Urinary bladder (tissue), 4 donors: ENCODE results near the gene KLK14. TPM values are rescaled to one million over a fixed set of nuclear protein-coding genes. Genes with fewer than 3 reads are reported as not detected.

Source experiments
- DNase-seq: peaks from one replicate; pipeline ENCODE4 v3.0.0-alpha.2; 2015; ENCODE audit errors: extremely low spot score
- H3K27ac ChIP-seq: one replicate; pipeline ENCODE4 v1.5.1; 2013; ENCODE audit warnings: low read depth, mild to moderate bottlenecking, moderate library complexity
- H3K36me3 ChIP-seq: one replicate; pipeline ENCODE4 v1.6.1; 2013; ENCODE audit warnings: mild to moderate bottlenecking, moderate library complexity; ENCODE audit not compliant: insufficient read depth
- H3K4me1 ChIP-seq: one replicate; pipeline ENCODE4 v1.6.1; 2013; ENCODE audit warnings: mild to moderate bottlenecking, moderate library complexity; ENCODE audit not compliant: insufficient read depth
- H3K4me3 ChIP-seq: one replicate; pipeline ENCODE4 v1.5.1; 2013; ENCODE audit warnings: low read depth, low read length
- WGBS: extraction: QIAGEN DNeasy Blood & Tissue Kit; methylation state at CpG from one replicate; pipeline ENCODE4 v1.1.7; 2013; 5-methylcytosine and 5-hydroxymethylcytosine counted together
- polyA plus RNA-seq: library from polyadenylated mRNA; stranded (reverse); fragments of 200-250 nt; gene quantifications from one replicate; pipeline ENCODE4 v1.2.3, GENCODE V29; 2013
- total RNA-seq: library from RNA; depleted of rRNA; stranded (reverse); fragments of >200 nt; gene quantifications from one replicate; pipeline ENCODE4 v1.2.3, GENCODE V29; 2014
- donor health status: healthy with polysubstance abuse.
- donor health status: healthy.

KLK14 gene
- total and polyA plus RNA-seq, 2 donors, result 0.29 TPM; not detected in 1

DNA sequence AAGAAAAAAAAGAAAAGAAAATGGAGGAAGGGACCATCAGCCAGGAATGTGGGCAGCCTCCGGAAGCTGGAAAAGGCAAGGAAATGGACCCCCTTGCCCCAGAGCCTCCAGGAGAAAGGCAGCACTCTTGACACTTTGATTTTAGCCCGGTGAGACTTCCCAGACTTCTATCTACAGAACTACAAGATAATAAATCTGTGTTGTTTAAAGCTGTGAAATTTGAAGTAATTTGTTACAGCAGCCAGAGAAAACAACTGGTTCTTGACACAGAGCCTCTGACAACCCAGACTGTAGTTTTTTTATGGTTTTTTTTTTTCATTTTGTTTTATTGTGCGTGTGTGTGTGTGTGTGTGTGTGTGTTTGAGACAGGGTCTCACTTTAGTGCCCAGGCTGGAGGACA lies 17.9 kb upstream of the KLK14 start:
- DNase-seq, result no peak
- 53% methylated on average over 3 of the region's 3 CpGs for WGBS
- Histone ChIP-seq H3K36me3 (no peaks in the 10 kb centered on the region), H3K4me1 (no peaks in the 10 kb centered on the region), H3K4me3 (no peak overlapping the region), H3K27ac (no peak overlapping the region)

DNA sequence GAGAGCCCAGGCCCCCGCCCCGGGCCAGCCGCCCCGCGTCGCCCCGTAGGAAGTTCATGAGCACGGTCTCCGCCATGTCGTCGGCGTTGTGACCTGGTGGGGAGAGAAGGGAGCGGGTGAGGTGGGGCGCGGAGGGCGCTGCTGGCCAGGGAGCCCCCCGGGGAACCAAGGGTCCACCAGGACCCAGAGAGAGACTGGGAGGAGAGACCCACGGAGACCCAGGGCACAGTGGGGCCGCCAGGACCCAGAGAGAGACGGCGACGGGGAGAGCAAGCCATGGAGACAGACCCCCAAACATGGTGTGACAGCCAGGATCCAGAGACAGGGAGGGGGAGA lies 16.3 kb upstream of the KLK14 start:
- H3K36me3 ChIP-seq, result no peaks in the 10 kb centered on the region
- 51% methylated on average over 22 of the region's 22 CpGs for WGBS
- no peak overlapping the region for H3K4me3 ChIP-seq
- no peak for DNase-seq
- H3K27ac ChIP-seq, result no peak overlapping the region
- H3K4me1 ChIP-seq, result no peaks in the 10 kb centered on the region

DNA sequence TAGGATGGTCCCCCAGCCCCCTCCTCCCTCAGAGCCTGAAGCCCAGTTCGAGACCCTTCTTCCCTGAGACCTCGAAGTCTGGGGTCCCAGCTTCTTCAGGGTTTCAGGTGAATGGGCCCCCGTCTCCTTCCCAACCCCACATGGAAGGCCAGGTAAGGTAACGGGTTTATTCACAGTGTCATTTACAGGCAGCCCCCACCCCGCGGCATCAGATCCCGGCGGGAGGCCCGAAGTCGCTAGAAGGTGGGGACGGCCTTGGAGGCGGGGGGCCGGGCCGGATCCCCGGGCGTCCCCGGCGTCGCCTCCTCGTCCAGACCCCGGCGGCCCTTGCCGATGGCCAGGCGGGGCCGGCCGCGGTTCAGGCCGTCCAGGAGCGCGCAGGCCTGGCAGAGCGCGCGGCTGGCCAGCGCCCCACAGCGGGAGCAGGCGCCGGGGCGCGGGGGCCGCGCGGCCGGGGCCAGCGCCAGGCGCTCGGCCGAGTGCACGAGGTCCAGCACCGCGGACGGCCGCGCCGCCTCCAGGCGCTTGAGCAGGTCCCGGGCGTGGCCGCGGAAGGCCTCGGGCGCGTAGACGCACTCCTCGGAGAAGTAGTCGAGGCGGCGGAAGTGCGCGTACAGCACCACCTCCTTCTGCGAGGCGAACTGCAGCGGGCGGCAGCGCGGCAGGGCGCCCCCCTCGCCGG lies 15.8 kb upstream of the KLK14 start:
- no peak for DNase-seq
- Histone ChIP-seq H3K4me3 (no peak overlapping the region), H3K27ac (no peak overlapping the region), H3K36me3 (no peaks in the 10 kb centered on the region), H3K4me1 (no peaks in the 10 kb centered on the region)
- 33% methylated on average over 78 of the region's 78 CpGs for WGBS

DNA sequence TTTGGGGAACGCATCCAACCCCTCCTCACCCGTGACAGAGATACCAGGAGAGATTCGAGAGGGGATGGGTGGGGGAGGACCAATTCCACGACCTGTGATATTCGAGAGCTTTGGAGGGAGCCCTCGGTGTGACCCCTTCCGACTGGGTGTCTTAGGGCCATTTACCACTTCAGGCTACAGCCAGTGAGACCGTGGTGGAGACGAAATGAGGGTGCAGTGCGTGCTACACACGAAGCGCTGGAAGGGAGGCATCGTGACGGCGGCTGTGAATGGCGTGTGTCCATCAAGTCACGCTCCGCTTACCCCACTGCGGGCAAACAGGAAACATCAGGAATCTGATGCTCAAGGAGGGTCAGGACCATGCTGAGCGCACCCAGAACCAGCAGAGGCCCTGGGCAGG lies 15.1 kb upstream of the KLK14 start:
- 87% methylated on average over 20 of the region's 20 CpGs for WGBS
- Histone ChIP-seq H3K36me3 (no peaks in the 10 kb centered on the region), H3K27ac (no peak overlapping the region), H3K4me3 (no peak overlapping the region), H3K4me1 (no peaks in the 10 kb centered on the region)
- no peak for DNase-seq

DNA sequence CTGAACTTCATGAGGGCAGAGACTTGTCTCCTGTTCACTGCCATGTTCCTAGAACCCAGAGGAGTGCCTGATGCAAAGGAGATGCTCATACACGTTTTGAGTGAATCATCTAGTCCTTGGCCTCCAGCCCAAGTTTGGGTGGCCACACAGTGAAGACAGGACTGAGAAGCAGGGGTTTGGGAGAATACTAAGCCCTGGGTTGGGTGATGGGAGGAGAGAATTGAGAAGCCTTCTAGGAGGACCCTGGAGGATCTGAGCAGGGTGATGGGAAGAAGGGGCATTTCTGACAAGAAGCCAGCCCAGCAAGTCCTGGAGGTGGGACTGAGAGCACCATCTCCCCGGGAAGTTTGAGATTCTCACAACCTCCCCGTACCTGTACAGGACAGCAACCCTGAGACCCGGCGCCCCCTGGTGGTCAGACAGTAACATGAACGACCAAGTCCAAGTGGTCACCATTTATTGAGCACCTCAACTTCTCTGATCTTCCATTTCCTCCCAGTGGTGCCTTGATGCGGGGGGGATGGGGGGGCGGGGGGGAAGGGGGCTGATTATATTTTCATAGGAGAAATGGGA lies 14.6 kb upstream of the KLK14 start:
- H3K4me3 ChIP-seq, result no peak overlapping the region
- DNase-seq, result no peak
- no peak overlapping the region for H3K27ac ChIP-seq
- H3K36me3 ChIP-seq, result no peaks in the 10 kb centered on the region
- H3K4me1 ChIP-seq, result no peaks in the 10 kb centered on the region
- whole genome bisulfite sequencing, result 7% methylated on average over 8 of the region's 8 CpGs

DNA sequence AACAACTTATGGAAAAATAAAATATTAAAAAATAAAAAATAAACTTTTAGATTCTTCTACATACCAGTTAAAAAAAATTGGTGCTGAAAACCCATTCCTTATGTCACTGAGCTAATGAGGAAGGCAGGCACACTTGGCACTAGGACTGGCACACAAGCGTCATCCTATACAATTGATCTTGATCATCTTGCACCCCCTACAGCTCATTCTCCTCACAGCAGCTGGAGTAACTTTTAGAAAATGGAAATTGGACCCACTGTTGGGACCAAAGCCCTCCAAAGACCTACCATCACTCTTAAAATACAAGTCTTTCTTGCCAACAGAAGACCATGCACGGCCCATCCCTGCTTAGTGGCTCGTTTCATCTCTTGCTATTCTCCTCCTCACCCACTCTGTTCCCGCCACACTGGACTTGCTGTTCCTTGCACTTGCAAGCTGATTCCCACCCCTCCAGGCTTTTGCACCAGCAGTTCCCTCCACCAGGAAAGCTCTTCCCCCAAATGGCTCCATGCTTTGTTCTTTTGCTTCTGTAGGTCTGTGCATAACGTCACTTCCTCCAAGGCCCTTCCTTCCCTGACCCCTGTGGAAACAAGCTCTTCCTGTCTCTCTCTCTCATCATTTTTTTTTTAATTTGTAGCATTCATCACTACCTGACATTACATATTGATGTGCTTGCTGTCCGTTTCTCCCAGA lies 13.9 kb upstream of the KLK14 start:
- Histone ChIP-seq H3K36me3 (no peaks in the 10 kb centered on the region), H3K27ac (no peak overlapping the region), H3K4me1 (no peaks in the 10 kb centered on the region), H3K4me3 (no peak overlapping the region)
- WGBS, result 71% methylated on average over 6 of the region's 6 CpGs
- no peak for DNase-seq

DNA sequence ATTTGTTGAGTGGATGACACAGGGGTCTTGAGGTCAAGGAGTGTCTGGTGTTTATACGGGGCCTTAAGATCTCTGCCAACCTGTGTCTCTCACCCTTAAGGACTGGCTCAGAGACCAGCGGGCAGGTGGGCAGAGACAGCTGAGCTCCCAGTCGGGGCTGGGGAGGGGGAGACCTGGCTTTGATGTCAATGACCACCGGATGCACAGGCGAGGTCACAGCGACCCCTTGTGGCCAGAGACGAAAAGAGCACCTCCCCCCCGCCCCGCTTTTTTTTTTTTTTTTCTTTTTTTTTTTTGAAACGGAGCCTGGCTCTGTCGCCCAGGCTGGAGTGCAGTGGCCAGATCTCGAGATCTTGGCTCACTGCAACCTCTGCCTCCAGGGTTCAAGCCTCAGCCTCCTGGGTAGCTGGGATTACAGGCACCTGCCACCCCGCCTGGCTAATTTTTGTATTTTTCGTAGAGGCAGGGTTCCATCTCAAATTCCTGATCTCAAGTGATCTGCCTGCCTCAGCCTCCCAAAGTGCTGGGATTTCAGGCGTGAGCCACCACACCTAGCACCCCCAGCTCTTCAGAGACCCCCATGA lies 12.1 kb upstream of the KLK14 start:
- WGBS, result 25% methylated on average over 15 of the region's 15 CpGs
- Histone ChIP-seq H3K4me1 (no peaks in the 10 kb centered on the region), H3K27ac (no peak overlapping the region), H3K4me3 (no peak overlapping the region), H3K36me3 (no peaks in the 10 kb centered on the region)
- DNase-seq, result no peak

DNA sequence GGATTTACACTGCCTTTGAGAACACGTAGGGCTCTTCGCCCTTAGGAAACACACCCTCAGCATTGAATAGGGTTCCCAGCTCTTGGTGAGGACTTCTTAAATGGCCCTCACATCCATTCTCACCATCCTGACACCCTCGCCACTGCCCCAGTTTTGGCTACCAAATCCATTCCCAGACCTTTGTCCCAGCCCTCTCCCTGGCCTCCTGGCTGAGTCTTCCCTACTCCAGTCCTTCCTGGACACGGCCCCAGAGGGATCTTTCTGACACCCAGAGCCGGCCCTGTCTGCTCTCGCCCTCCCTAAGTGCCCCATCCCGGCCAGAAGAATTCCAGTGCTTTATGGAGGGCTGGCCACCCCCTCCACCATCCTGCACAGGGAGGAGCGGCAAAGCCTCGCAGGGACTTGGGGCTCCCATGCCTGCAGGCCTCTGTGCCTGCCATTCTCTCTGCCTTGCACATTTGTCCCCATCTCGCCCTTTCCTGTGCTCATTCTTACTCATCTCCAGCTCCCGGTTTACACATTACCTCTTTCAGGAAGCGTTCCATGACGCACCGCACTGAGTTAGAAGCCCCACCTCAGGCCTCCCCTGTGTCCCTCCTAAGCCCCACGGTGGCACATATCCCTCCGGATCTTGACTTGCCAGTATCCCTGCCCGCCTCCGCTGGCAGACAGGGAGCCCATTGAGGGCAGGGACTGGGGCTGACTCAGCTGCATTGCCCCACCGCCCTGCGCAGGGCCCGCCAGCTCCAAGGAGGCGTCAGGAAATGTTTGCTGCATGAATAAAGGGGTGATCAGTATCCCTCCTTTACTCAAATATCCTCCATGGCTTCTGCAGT lies 11.0 kb upstream of the KLK14 start:
- DNase-seq, result no peak
- Histone ChIP-seq H3K4me1 (no peaks in the 10 kb centered on the region), H3K4me3 (no peak overlapping the region), H3K36me3 (no peaks in the 10 kb centered on the region), H3K27ac (no peak overlapping the region)
- WGBS, result 64% methylated on average over 22 of the region's 22 CpGs

DNA sequence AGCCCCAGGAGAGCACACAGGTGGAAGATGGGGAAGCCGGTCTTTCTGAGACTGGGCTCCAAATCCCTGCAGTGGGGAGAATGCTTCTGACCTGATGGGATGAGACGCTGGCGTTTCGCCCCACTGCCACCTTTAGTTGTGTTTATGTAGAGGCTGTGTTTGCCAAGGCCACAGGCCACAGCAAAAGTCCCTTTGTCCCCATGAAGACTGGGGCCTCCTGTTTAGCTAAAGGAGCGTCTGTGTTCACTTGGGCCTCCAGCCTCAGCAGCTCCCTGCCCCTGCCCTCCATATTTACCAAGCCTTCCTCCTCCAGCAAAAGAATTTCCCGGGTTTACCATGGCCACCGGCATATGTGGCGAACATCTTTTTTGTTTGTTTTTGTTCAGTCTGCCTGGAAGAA lies 10.4 kb upstream of the KLK14 start:
- WGBS, result 67% methylated on average over 8 of the region's 8 CpGs
- no peak for DNase-seq
- H3K4me3 ChIP-seq, result no peak overlapping the region
- H3K27ac ChIP-seq, result no peak overlapping the region
- no peaks in the 10 kb centered on the region for H3K36me3 ChIP-seq
- no peaks in the 10 kb centered on the region for H3K4me1 ChIP-seq

DNA sequence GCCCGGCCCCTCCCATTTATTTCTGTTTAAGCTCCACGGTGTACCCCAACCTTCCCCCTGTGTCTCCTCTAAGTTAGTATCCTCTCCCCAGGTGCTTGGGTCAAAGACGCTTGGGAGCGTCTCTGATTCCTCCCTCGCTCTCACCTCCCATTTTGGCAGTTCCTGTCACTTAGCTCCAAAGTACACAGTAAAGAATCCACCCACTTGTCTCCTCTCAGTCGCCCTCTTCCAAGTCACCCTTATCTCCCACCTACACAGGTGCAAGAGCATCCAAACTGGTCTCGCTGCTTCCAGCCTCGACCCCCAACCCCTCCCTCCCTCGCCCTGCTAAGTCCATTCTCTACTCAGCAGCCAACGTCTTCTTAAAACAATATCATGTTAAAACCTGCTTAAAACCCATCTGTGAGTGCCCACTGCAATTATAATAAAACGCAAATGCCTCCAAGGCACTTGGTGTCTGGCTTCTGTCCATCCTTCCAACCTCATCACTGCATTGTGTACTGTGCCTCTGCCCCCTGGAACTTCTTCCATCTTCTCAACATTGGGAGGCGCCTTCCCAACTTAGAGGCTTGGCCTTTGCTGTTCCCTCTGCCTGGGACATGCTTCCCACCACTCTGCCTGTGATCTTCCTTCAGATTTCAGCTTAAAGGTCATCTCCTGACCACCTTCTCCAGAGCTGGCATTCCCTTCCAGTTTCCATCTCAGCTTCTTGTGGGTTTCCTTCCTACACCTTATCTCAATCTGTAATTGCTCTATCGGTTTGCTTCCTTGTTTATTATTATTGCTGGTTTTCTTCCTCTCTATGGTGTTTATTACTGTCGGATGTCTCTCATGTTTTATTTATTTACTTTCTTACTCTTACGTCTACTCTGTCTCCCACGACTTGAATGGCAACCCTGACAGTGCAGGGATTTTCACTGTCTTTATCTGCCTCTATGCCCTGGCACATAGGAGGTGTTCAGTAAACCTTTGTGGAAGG lies 9.5 kb upstream of the KLK14 start:
- H3K4me1 ChIP-seq, result no peaks in the 10 kb centered on the region
- H3K4me3 ChIP-seq, result no peak overlapping the region
- 62% methylated on average over 16 of the region's 16 CpGs for WGBS
- no peaks in the 10 kb centered on the region for H3K36me3 ChIP-seq
- no peak overlapping the region for H3K27ac ChIP-seq
- no peak for DNase-seq

DNA sequence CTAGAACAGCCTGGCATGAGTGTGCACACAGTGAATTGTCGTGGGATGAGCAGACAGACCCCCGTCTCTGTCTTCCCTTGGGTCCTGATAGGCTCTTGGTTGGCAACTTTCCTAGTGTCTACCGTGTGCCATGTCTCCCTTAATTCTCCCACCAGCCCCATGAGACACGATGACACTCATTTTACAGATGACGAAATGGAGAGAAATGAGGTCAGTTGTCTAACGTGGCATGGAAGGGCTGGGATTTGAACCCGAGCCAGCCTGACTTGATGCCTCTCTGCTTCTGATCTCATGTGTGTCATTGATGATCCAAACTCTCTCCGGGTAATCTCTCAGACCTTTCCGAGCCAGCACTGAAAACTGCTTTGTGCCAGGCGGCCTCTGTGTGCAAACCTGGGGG lies 8.4 kb upstream of the KLK14 start:
- no peak for DNase-seq
- H3K27ac ChIP-seq, result no peak overlapping the region
- H3K4me1 ChIP-seq, result no peaks in the 10 kb centered on the region
- no peaks in the 10 kb centered on the region for H3K36me3 ChIP-seq
- WGBS, result 75% methylated on average over 10 of the region's 10 CpGs
- H3K4me3 ChIP-seq, result no peak overlapping the region

DNA sequence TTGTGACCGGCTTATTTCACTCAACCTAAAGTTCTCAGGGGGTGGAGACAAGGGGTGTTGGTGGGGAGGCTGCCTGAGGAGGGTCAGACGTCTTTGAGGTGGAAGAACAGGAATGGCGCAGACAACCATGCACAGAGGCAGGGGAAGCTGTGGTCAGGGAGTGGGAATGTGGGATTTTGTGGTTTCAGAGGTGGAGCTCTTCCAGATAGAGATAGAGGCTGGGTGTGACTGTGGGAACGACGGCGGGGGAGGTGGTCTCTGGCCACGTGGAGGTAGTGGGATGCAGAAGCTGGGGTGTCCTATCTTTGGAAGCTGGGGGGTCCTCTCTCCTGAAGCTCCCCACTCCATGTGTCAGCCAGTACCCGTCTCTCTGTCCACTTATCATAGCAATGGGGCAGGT lies 7.8 kb upstream of the KLK14 start:
- no peak for DNase-seq
- WGBS, result 59% methylated on average over 8 of the region's 8 CpGs
- no peaks in the 10 kb centered on the region for H3K36me3 ChIP-seq
- no peaks in the 10 kb centered on the region for H3K4me1 ChIP-seq
- H3K4me3 ChIP-seq, result no peak overlapping the region
- H3K27ac ChIP-seq, result no peak overlapping the region

DNA sequence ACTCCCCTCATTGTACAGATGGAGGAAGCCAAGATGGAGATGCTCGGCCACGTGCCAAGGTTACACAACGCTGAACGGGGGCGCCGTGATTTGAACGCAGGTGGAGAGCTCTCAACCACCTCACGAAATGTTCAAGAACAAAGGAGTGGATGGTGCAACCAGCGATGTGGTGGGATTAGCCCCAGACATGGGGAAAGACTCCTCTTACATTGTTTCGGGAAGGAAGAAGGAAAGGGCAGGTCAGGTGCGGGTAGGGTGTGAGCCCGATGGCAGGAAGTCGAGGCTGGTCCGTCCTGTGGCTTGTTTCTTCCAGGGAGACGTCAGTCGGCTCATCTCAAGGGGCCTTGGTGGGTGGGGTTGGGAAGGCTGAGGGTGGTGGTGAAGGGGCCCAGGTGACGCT lies 7.1 kb upstream of the KLK14 start:
- WGBS, result 84% methylated on average over 17 of the region's 17 CpGs
- DNase-seq, result no peak
- Histone ChIP-seq H3K36me3 (no peaks in the 10 kb centered on the region), H3K4me1 (no peaks in the 10 kb centered on the region), H3K4me3 (no peak overlapping the region), H3K27ac (no peak overlapping the region)
